Astrocyte of the hippocampus (primary cell): ENCODE data around the gene ALPG.
A peak's percentile ranks its signal among the peaks of the same experiment; 100 is the strongest.
"Not testable (repeated sequence)": the region's sequence is repeated elsewhere in the genome, so short reads cannot be mapped to it uniquely, and the experiment has no call there.

ENCODE experiments used
- DNase-seq: peaks from one replicate; pipeline ENCODE4 v3.0.0; 2011; ENCODE audit warnings: low read depth, low spot score

The ALPG gene

DNA sequence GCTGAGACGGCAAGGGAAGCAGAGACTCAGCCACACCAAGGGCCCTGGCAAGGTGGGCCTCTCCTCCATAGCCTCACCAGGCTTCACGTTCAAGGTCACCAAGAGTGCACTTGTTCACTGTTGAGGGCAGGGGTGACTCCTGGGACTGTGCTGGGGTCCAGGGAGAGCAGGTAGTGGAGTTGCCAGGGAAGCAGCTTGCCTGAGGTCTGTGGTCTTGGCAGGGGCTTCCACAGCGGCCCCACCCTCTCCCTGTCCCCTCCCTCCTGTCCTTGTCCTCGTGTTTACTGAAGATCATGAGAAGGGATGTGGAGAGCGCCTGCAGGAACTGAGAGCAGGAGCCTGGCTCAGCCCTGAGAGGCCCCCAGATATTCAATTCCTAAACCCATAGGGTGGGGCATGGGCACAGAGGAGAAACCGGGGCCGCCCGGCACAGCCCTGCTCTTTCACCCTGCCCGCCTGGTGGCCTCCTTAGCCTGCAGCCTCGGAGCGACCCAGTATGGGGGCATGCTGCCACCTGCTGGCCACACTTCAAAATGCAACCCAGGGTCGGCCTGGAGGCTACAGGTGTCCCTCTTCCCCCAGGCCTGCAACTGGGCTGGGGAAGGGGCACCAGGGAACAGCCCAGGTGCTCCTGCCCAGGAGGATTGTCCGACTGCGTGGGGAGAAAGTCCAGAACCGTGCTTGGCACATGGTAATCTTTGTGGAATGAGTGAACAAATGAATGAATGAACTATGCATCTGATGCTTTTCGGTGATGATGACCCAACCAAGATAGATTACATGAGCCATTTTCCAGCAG, 33.8 kb downstream of the ALPG start:
- DNase-seq: peak; percentile 89

DNA sequence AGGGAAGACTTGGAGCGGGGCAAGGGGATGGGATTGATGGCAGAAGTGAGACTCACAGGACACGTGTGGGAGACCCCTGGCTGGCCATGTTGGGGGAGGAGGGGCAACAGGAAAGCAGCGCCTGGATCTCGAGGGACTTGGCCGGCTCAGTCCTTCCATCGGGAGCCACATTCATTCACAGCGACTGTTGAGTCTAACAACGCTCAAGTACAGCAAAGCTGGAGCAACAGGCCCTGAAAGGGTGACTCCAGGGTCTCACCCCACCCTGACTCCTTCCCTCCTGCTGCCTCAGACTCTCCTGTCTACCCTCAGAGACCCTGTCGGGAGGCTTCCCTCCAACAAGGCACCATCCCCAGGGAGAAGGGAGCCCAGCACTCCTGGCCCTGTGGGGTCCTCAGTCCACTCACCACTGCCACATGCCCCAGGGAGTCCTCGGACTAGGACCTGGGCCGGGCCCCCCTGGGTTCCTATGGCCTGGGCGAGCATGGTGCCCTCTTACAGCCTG, 34.6 kb downstream of the ALPG start:
- no peak for DNase-seq

DNA sequence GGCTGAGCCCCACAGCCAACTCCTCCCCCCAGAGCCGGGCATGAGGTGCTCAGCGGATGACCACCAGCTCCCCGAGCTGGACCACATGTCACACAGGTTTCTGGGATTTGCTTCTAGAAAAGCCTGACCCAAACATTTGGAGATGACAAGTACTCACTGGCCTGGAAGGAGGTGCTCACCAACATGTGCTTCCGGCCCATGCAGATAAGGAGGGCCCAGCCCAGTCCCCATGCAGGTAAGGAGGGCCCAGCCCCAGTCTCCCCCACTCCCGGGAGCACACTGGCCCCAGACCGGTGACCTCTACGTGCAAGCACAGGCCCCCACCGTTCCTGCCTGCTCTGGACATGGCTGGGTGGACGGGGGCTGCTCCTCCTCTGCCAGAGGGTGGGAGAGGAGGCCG, 35.3 kb downstream of the ALPG start:
- DNase-seq: not testable (repeated sequence)

- not testable (repeated sequence) for DNase-seq
These were observed 35.8 kb downstream of the ALPG start for GRCh38 chr2:232442431-232442830.

GRCh38 chr2:232443047-232443446, 36.4 kb downstream of the ALPG start:
- DNase-seq: not testable (repeated sequence)

DNA sequence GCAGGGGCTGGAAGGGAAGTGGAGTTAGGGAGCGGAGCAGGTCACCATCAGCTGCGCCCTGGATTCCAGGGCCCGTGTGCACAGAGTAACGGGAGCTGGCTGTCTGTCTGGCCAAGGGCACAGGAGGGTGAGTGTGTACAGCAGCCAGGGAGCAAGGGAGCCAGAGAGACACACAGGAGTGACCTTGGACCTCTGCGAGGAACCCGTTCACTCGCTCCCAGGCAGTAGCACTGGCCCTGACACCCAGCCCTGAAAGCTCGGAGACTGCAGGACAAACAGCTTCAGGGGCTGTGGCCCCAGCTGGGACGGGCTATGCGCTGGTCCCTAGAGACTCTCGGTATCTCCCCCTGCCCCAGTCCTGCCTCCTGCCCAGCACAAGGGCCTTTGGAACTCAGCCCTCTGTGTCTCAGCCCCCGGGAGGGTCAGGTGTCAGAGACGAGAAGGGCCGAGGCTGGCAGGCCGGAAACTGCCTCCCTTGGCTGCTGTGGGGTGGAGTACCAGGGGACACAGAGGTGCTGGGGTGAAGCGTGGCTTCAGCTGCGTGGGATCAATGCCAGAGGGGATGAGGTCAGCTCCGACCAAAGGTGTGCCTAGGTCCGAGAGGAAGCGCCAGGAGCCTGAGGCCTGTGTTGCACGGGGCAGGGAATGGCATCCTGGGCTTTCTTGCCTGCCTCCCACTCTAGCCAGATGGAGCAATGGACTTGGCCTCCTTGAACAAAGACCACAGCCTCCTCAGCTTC, 37.2 kb downstream of the ALPG start:
- DNase-seq: not testable (repeated sequence)

- peak; percentile 76 for DNase-seq
These were observed 37.9 kb downstream of the ALPG start for GRCh38 chr2:232444409-232445148.

- DNase-seq: not testable (repeated sequence)
These were observed 38.7 kb downstream of the ALPG start for GRCh38 chr2:232445149-232445885.

DNA sequence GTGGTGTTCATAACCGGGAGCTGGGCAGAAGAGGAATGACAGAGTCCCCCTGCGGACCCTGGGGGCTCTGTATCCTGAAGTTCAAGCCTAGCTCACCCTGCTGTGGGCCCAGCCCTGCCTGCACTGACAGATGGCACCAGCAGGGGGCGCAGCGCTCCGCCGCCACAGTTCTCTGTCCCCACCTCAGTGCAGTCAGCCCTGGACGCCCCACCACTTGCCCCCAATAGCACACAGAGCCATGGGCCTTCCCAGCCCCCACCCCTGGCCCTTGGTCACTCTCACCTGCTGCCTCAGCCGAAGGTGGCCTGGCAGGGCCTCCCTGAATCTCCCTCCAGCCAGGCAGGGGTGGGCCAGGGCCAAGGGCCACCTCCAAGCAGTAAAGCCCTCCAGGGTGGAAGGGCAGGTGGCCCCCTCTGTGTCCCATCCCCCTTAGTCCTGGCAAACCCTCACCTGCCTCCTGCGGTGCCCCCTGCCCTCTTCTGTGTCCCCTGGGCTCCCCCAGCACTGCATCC, 39.7 kb downstream of the ALPG start:
- not testable (repeated sequence) for DNase-seq

DNA sequence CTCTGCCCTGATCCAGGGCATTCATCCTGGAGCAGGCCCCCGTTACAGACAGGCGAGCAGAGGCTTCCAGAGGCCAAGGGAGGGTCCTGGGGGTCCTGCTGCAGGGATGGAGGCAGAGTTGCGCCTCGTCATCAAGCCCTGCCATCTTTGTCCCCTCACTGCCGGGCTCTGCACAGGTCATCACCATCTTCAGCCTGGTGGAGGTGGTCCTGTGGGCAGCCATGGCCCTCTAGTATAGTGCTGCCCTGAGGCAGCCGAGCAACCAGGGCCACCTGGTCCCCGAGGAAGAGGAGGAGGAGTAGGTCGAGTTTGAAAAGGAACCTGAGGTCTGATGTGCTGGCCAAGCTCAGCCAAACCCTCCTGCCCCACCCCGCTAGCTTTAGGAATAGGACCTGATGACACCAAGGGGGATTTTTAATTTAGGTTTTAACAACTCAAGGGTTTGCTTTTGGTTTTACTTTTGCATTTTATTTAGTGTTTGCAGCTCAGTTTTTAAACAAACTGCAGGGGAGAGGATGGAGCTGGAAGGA, 40.5 kb downstream of the ALPG start:
- DNase-seq: no peak

- DNase-seq: no peak
These were observed 41.1 kb downstream of the ALPG start for GRCh38 chr2:232447638-232448303.

DNA sequence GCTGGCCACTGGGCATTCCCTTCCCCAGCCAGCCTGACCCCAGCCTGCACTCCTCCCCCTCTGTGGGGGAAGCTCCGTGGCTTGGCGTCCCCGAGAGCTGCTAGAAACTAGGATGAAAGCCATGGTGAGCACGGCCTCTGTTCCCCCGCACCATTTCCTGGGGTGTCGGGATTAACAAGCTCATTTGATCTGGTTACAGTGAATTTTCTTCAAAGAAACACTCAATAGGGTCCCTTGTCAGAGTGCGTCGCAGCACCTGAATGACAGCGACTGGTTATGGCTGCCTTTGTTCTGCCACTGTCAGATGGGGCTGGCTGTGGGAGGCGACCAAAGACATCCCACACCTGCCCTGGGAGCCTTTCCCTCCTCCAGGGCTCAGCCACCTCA, 41.7 kb downstream of the ALPG start:
- no peak for DNase-seq

DNA sequence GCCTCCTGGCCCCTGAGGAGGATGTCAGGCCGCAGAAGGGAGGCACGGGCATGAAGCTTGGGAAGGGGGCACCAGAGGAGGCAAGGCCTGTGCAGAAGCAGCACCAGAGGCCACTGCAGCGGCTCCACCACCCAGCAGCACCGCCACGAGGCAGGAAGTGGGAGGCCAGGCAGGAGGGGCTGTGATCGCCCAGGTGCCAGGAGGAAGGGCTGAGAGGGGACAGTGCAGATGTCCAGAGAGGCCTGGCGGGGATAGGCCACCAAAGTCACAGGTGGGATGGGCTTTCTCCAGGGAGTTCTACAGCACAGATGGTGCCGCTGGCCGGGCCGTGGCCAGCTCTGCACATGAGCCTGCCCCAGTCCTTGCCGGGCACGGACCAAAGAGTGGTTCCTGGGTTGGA, 43.3 kb downstream of the ALPG start:
- DNase-seq: no peak

DNA sequence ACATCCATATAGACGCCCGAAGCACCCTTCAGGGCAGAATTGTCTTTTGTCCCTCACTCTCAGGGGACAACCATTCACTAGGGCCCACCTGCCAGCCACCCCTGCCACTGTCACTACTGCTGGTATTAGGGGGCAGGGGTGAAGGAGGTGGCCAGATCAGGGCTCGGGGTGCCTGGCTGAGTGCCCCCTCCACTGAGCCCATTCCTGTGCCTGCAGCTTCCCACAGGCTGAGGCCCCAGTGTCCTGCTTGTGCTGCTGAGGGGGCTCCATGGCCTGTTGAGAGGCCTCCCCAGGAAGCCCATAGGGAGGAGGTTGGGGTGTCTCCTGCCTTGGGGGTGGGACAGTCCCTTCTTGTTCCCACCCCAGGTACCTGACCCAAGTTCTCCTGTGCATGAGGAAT, 45.0 kb downstream of the ALPG start:
- not testable (repeated sequence) for DNase-seq

DNA sequence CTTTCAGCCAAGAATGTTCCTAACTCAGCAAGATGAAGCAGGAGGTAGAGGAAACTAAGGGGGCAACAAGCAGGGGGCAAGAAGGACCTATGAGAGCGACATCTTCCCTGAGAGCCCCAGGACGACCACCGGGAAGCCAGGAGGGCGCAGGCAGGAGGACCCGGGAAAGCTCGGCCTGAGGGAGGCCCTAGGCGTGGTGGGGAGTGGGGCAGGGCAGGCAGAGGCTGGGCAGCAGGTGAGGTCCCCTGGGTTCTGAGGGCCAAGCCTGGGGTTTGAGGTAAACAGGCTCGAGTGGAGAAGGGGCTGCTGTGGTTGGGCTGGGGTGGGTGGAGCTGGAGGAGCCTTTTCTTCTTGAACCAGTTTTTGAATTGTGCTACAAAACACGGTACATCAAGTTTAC, 48.0 kb downstream of the ALPG start:
- no peak for DNase-seq

DNA sequence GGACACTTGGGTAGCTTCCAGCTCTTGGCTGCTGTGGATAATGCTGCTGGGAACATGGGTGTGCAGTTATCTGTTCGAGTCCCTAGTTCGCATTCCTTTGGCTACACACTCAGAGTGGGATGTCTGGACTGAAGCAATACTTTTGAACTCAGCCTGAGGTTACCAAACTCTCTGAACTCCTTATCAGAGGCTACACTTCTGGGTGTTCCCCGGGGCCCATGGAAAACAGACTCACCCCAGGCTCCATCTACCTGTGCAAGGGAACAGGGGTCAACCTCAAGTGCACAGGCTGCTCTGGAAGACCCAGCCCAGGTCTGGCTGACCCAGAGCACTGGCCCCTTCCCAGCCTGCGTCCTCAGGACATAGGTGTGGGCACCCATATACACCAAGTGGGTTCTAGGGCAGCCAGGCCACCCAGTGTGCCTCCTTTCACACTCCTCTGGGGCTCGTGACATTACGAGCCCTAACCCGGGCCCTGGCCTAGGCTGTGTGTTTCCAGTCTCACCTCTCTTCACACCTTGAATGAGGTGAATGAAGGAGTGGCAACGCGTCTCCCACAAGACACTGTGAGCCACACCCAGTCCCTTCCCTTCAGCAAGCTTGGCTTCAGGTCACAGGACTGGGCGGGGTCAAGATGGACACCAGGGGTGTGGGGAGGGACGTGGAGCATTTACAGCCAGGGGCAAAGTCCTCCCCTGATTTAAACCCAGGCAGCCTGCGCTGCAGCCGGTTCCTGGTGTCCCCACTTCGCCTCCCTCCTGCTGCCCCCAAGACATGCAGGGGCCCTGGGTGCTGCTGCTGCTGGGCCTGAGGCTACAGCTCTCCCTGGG, 49.0 kb downstream of the ALPG start, which contains the start of gene ALPI:
ALPI (plus strand) TSS at position 728 of the 830 bp plus-strand sequence; CDS start at position 775, 47 bp downstream.
- no peak for DNase-seq

DNA sequence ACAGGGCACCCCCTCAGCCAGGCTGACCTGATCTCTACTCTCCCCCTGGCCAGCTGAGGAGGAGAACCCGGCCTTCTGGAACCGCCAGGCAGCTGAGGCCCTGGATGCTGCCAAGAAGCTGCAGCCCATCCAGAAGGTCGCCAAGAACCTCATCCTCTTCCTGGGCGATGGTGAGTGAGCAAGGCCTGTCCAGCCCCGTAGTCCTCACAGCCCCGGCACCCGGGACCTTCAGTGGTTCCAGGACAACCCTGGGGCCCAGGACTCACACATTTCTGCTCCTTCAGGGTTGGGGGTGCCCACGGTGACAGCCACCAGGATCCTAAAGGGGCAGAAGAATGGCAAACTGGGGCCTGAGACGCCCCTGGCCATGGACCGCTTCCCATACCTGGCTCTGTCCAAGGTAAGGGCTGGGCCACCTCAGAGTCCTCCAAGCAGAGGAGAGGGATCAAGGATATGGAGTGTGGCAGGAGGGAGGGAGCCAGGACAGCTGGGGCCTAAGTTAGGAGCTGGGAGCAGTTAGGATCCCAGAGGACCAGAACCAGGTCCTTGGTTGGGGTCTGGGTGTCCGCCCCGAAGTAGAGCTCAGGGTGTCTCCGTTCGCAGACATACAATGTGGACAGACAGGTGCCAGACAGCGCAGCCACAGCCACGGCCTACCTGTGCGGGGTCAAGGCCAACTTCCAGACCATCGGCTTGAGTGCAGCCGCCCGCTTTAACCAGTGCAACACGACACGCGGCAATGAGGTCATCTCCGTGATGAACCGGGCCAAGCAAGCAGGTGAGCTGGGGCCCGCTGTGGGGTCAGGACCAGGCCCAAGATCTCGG, 49.9 kb downstream of the ALPG start:
- no peak for DNase-seq
